Left ventricle myocardium inferior (tissue), 1 donor: ENCODE measurements around the gene HS3ST5. TPM values are rescaled to one million over a fixed set of nuclear protein-coding genes. Genes with fewer than 3 reads are reported as not detected.
"Not testable (repeated sequence)": the region's sequence is repeated elsewhere in the genome, so short reads cannot be mapped to it uniquely, and the experiment has no call there.

Experiments used
- DNase-seq: peaks from one replicate; pipeline ENCODE4 v3.0.0-alpha.2; 2020
- H3K27ac ChIP-seq: fragments of 200-600 bp; replicated peaks from 2 replicates; pipeline ENCODE4 v1.8.0; 2021
- H3K27me3 ChIP-seq: fragments of 200-600 bp; 2 replicates; pipeline ENCODE4 v1.8.0; 2021; ENCODE audit warnings: low read depth
- H3K36me3 ChIP-seq: fragments of 200-600 bp; 2 replicates; pipeline ENCODE4 v1.8.0; 2021
- H3K4me1 ChIP-seq: fragments of 200-600 bp; 2 replicates; pipeline ENCODE4 v1.8.0; 2021
- H3K4me3 ChIP-seq: fragments of 200-600 bp; 2 replicates; pipeline ENCODE4 v1.8.0; 2021; ENCODE audit warnings: mild to moderate bottlenecking, moderate library complexity
- H3K9me3 ChIP-seq: fragments of 200-600 bp; replicated peaks from 2 replicates; pipeline ENCODE4 v1.8.0; 2021
- intact Hi-C: fragments of 100-400 bp; cut with micrococcal nuclease; formaldehyde crosslinking; loops from one replicate; pipeline ENCODE4 v1.11.0; 2022
- total RNA-seq: library from RNA; stranded (reverse); fragmentation: NEBNext Ultra II Directional; extraction: Animal tissue kit (Norgen Biotek cat#: 25700); gene quantifications from one replicate; pipeline ENCODE4 v1.2.1, GENCODE V29; 2021
- TF ChIP-seq, protein P1 (sequence below): fragments of 200-600 bp; IDR thresholded peaks from 2 replicates; pipeline ENCODE4 v1.8.0; 2021; ENCODE audit warnings: antibody characterized with exemption, mild to moderate bottlenecking, borderline replicate concordance
- donor health status: DM: no; HTN: yes; CAD: no; lungs with severe emphysema.

Gene HS3ST5
- total RNA-seq, 1 donor from 2014 or later, result not detected

DNA sequence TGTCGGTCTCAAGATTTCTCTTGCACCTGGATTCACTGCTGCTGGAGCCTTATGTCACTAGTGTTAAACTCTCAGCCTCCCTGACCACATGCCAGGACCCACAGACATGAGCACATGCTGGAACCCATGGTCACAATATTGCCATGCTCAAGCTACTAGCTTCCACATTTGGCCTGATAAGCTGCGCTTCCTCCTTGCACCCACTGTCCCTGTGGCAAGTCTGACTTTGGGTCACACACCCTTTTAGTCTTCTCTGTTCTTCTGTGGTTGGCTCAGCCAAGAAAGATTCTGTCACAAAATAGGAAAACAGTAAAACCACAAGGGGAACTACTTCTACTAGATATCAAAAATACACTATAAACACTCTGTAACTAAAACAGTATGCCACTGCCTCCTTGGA is 303.0 kb downstream of the HS3ST5 start:
- TF ChIP-seq, protein P1, sequence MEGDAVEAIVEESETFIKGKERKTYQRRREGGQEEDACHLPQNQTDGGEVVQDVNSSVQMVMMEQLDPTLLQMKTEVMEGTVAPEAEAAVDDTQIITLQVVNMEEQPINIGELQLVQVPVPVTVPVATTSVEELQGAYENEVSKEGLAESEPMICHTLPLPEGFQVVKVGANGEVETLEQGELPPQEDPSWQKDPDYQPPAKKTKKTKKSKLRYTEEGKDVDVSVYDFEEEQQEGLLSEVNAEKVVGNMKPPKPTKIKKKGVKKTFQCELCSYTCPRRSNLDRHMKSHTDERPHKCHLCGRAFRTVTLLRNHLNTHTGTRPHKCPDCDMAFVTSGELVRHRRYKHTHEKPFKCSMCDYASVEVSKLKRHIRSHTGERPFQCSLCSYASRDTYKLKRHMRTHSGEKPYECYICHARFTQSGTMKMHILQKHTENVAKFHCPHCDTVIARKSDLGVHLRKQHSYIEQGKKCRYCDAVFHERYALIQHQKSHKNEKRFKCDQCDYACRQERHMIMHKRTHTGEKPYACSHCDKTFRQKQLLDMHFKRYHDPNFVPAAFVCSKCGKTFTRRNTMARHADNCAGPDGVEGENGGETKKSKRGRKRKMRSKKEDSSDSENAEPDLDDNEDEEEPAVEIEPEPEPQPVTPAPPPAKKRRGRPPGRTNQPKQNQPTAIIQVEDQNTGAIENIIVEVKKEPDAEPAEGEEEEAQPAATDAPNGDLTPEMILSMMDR, result no peak
- DNase-seq, result no peak
- no peaks in the 10 kb centered on the region for H3K36me3 ChIP-seq
- no peak overlapping the region for H3K4me3 ChIP-seq
- intact Hi-C loops, result no loop called here
- H3K27ac ChIP-seq, result no peak overlapping the region
- no peaks in the 10 kb centered on the region for H3K9me3 ChIP-seq
- no peaks in the 10 kb centered on the region for H3K4me1 ChIP-seq
- no peaks in the 10 kb centered on the region for H3K27me3 ChIP-seq

DNA sequence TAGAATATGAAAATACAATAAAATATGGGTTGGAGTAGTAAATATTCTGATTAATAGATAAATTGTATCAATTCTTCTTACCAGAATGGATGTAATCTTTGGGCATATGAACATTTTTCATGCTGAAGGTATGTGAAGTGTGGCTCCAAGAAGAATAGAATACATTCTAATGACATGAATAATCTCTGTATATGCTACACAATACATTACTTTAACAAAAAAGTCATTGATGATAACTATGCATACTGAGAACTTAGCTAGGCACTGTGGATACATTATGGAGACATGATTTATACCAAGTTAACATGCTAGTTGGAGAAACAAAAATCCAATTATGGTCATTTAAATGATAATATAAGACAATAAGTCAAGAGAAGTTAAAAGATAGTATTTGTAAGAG is 309.2 kb downstream of the HS3ST5 start:
- intact Hi-C loops, result no loop called here
- H3K9me3 ChIP-seq, result no peaks in the 10 kb centered on the region
- TF ChIP-seq, protein P1, result no peak
- no peaks in the 10 kb centered on the region for H3K27me3 ChIP-seq
- H3K27ac ChIP-seq, result no peak overlapping the region
- DNase-seq, result no peak
- H3K4me3 ChIP-seq, result no peak overlapping the region
- H3K36me3 ChIP-seq, result no peaks in the 10 kb centered on the region
- H3K4me1 ChIP-seq, result no peaks in the 10 kb centered on the region

DNA sequence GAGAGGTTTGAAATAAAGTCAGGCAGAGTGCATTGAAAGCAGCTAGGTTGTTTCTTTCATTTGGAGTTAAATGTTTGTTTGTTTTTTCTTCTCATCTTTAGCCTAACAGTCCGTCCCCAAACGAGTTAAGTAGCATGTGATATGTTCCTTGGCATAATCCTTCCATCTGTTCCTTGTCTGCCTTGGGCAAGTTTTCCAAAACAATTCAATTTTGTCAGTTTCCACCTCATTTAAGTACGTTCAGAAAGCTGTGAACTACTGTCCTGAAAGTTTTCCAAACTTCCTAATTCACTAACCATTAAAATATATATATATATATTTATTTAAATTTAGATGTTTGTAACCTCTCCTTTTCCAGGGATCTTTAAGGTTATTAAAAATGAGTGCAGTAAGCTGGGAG is 310.1 kb downstream of the HS3ST5 start:
- no peaks in the 10 kb centered on the region for H3K9me3 ChIP-seq
- intact Hi-C loops, result no loop called here
- H3K4me1 ChIP-seq, result no peaks in the 10 kb centered on the region
- no peak overlapping the region for H3K4me3 ChIP-seq
- H3K27me3 ChIP-seq, result no peaks in the 10 kb centered on the region
- H3K36me3 ChIP-seq, result no peaks in the 10 kb centered on the region
- no peak overlapping the region for H3K27ac ChIP-seq
- DNase-seq, result no peak
- TF ChIP-seq, protein P1, result no peak

DNA sequence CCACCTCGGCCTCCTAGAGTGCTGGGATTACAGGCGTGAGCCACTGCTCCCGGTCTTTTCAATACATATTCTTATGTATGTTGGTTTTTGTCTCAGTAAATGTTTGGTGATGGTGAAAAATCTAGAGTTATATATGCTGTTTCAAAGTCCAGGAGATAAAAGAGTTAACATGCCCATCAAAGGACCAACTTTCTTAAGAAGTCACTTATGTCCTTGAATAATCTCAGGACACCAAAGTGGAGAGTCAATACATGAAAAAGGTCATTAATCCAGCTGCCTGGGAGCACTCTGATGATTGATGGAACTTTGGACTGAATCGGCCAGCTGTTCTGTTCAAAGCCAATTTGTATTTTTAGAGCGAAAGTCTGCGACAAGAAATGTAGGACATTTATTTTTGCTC is 312.1 kb downstream of the HS3ST5 start:
- Histone ChIP-seq H3K4me1 (no peaks in the 10 kb centered on the region), H3K9me3 (no peaks in the 10 kb centered on the region), H3K36me3 (no peaks in the 10 kb centered on the region), H3K27me3 (no peaks in the 10 kb centered on the region), H3K27ac (no peak overlapping the region), H3K4me3 (no peak overlapping the region)
- no peak for DNase-seq
- intact Hi-C loops, result no loop called here
- TF ChIP-seq, protein P1, result no peak

DNA sequence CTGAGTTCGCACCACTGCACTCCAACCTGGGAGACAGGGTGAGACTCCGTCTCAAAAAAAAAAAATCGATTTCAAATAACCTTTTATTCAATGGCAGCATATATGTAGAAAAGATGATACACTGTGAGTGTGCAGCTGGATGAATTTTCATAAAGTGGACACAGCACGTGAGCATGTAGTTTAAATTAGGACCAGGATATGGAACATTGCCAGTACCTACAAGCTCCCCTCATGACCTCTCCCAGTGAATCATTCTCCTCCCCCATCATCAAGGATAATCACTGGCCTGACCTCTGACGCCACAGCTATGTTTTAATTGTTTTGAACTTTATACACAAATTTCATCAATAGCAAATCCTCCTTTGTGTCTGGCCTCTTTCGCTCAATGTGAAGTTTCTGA is 318.1 kb downstream of the HS3ST5 start:
- H3K27me3 ChIP-seq, result no peaks in the 10 kb centered on the region
- no peak overlapping the region for H3K4me3 ChIP-seq
- no peaks in the 10 kb centered on the region for H3K36me3 ChIP-seq
- TF ChIP-seq, protein P1, result no peak
- H3K4me1 ChIP-seq, result no peaks in the 10 kb centered on the region
- intact Hi-C loops, result no loop called here
- H3K9me3 ChIP-seq, result no peaks in the 10 kb centered on the region
- no peak overlapping the region for H3K27ac ChIP-seq
- no peak for DNase-seq

DNA sequence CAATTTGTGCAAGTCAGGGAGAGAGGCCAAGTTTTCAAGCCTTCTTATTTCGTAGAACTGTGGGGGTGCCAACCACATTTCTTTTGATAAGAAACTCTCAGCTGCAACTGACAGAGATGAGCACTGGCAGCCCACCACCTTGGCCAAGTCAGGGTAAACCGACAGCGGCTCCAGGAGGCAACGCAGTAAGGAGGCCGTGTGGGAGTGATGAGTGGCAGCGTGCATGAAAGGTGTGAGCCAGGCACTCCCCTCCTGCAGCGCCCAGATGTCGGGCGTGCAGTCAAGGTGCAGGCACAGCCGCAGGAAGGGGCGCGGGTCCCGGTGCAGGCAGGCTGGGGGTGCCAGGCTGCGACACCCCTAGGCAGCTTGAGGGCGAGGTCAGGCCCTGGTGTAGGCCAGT is 322.6 kb downstream of the HS3ST5 start:
- H3K9me3 ChIP-seq, result no peaks in the 10 kb centered on the region
- no peak for DNase-seq
- H3K4me3 ChIP-seq, result no peak overlapping the region
- H3K27me3 ChIP-seq, result no peaks in the 10 kb centered on the region
- intact Hi-C loops, result no loop called here
- H3K27ac ChIP-seq, result no peak overlapping the region
- TF ChIP-seq, protein P1, result no peak
- no peaks in the 10 kb centered on the region for H3K36me3 ChIP-seq
- H3K4me1 ChIP-seq, result no peaks in the 10 kb centered on the region

DNA sequence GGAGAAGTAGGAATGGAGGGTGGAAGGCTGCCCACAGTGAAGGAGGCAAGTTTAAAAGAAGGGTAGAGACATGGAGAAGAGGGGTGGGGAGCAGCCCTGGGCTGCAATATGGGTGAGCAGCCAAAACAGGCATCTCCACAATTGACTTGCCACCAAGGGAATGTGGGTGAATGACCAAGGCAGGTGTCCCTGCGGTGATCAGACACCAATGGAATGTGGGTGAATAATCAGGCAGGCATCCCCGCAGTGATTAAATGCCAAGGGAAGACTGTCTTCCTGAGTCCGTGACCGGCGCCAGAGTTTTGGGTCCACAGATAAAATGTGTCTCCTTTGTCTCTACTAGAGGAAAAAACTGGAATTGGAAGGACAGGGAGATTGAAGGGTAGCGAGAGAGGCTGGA is 325.7 kb downstream of the HS3ST5 start:
- DNase-seq, H3K4me1 ChIP-seq, H3K4me3 ChIP-seq, H3K27me3 ChIP-seq, intact Hi-C loops, H3K9me3 ChIP-seq, H3K27ac ChIP-seq, H3K36me3 ChIP-seq: not testable (repeated sequence)

DNA sequence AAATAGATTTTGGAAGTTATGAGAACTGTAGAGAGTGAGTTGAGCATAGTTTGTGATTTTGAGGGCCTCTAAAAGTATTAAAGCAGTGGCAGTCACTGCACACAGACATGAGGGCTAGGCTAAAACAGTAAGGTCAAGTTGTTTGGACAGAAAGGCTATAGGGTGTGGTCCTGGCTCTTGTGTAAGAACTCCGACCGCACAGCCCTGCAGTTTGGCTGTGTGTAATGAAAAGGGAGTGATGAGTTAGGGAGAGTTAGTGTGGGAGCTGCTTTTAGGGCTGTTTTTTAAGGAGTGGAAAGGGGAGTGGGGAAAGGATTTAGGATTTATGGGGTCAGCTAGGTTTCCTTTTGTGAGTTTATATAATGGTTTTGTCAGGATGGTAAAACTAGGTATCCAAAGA is 328.7 kb downstream of the HS3ST5 start:
- DNase-seq, intact Hi-C loops, H3K36me3 ChIP-seq, H3K27me3 ChIP-seq, H3K27ac ChIP-seq, H3K4me3 ChIP-seq, H3K4me1 ChIP-seq, H3K9me3 ChIP-seq: not testable (repeated sequence)
